Omental fat pad (tissue), 4 donors: ENCODE data around the gene NR1I3. TPM values are rescaled to one million over a fixed set of nuclear protein-coding genes. Genes with fewer than 3 reads are reported as not detected.

ENCODE experiments used
- ATAC-seq: fragments of 150-250 bp; one replicate; pipeline ENCODE4 v1.9.1; 2016; ENCODE audit warnings: mild to moderate bottlenecking, moderate library complexity; ENCODE audit not compliant: low FRiP score
- DNase-seq: peaks from one replicate; pipeline ENCODE4 v3.0.0-alpha.2; 2019; ENCODE audit warnings: low spot score
- CTCF ChIP-seq, 3 donors: fragments of 450-650 bp; IDR thresholded peaks; one replicate each; pipeline ENCODE4 v1.5.1; 2016 to 2017; ENCODE audit warnings: antibody characterized with exemption in 3 of 3, mild to moderate bottlenecking in 3 of 3, moderate library complexity in 2 of 3
- total RNA-seq, 4 donors: library from RNA; depleted of rRNA; stranded (reverse); fragments of >200 nt; gene quantifications; one replicate each; pipeline ENCODE4 v1.1.0, GENCODE V29; 2016

NR1I3 gene
- total RNA-seq, 4 donors from 2014 or later: not detected

GRCh38 chr1:161216945-161217712, 20.9 kb downstream of the NR1I3 start:
- ATAC-seq (peak; percentile 72), DNase-seq (no peak)

DNA sequence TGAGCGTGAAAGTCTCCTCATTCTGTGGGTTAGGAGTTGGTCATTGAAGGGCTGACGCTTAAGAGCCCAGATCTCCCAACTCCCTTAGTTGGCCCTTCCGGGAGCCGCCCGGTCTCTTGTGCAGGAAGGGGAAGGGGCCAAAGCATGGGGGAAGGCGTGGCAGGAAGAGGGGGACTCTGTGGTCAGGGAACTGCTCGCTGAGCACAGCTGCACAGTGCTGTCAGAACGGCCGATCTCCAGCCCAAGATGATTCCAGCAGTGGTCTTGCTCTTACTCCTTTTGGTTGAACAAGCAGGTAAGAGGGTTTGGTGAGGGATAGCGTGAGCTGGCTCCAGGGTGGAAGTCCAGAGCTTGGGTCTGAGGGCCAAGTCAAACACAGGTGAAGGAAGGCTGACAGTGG, 22.9 kb downstream of the NR1I3 start, which contains the start of gene FCER1G:
FCER1G (plus strand) TSS at position 220 of the 400 bp plus-strand sequence; CDS start at position 247, 27 bp downstream.
- ATAC-seq: peak; percentile 11
- no peak for TF ChIP-seq CTCF (IDR thresholded peaks at IDR 0.05)
- no peak for DNase-seq

More at GRCh38 chr1:161216945-161217712, 20.9 kb downstream of the NR1I3 start:
- TF ChIP-seq CTCF (IDR thresholded peaks at IDR 0.05): no peak

DNA sequence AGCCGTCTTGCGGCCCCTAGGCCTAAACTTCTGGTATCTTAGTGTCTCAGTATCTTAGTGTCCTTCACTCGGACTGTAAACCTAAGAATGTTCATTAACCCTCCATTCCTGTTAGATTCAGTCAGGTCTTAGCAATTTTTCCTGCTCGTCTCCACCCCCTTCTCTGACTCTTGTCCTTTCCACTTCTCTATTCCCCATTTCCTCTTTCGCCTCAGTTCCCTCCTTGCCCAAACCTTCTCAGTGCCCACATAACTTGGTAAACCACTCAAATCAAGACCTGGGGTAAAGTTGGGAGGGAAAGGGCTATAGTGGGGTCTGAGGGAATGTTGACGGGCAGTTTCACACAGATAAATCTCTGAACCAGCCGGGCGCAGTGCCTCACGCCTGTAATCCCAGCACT, 23.6 kb downstream of the NR1I3 start:
- TF ChIP-seq CTCF (IDR thresholded peaks at IDR 0.05): no peak
- no peak for ATAC-seq

GRCh38 chr1:161209790-161210409, 28.1 kb downstream of the NR1I3 start:
- ATAC-seq: peak; percentile 80
- peak; percentile 57 for DNase-seq
- peak in 1 of 3 donors; percentile 81 for TF ChIP-seq CTCF (IDR thresholded peaks at IDR 0.05)

More for the DNA sequence above, 23.6 kb downstream of the NR1I3 start:
- no peak for DNase-seq

DNA sequence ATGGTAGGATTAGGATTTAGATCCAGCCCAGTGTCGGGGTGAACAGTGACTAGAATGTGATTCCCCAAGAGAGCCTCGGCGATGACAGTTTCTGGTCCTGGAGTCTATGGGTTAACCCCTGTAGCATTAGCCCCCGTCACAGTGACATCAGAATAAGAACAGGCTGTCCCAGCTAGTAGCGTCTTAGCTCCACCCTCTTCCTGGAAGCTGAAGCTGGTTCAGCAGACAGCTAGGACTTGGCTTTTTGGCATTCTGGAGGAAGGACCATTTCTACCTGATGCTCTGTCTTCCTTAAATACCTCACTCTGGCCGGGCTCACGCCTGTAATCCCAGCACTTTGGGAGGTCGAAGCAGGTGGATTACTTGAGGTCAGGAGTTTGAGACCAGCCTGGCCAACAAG, 30.8 kb downstream of the NR1I3 start:
- TF ChIP-seq CTCF (IDR thresholded peaks at IDR 0.05): no peak
- ATAC-seq (peak; percentile 13), DNase-seq (no peak)

- no peak for DNase-seq
- no peak for ATAC-seq
- TF ChIP-seq CTCF (IDR thresholded peaks at IDR 0.05): no peak
Observed at GRCh38 chr1:161206411-161207140, 31.4 kb downstream of the NR1I3 start.
